Hepatocyte (in vitro differentiated cells): ENCODE results near the gene KNDC1. TPM values are rescaled to one million over a fixed set of nuclear protein-coding genes. Genes with fewer than 3 reads are reported as not detected.

Experiments
- DNase-seq: peaks from one replicate; pipeline ENCODE4 v3.0.0-alpha.2; 2016; ENCODE audit warnings: low spot score
- H2AFZ ChIP-seq: fragments of 200-600 bp; sonication (generic); 2 replicates; pipeline ENCODE4 v1.6.0; 2016; ENCODE audit warnings: antibody characterized with exemption, mild to moderate bottlenecking
- H3K27ac ChIP-seq: fragments of 200-600 bp; sonication (generic); 2 replicates; pipeline ENCODE4 v1.5.1; 2016; ENCODE audit warnings: mild to moderate bottlenecking
- H3K27me3 ChIP-seq: fragments of 200-600 bp; sonication (generic); 2 replicates; pipeline ENCODE4 v1.6.1; 2016
- H3K36me3 ChIP-seq: fragments of 200-600 bp; sonication (generic); replicated peaks from 2 replicates; pipeline ENCODE4 v1.5.1; 2016; ENCODE audit warnings: low read depth; ENCODE audit not compliant: insufficient read depth
- H3K4me1 ChIP-seq: fragments of 200-600 bp; sonication (generic); 2 replicates; pipeline ENCODE4 v1.5.1; 2016; ENCODE audit warnings: mild to moderate bottlenecking, moderate library complexity; ENCODE audit not compliant: insufficient read depth
- H3K4me2 ChIP-seq: fragments of 200-600 bp; sonication (generic); 2 replicates; pipeline ENCODE4 v1.6.0; 2016
- H3K4me3 ChIP-seq: fragments of 200-600 bp; sonication (generic); 2 replicates; pipeline ENCODE4 v1.5.1; 2016; ENCODE audit warnings: mild to moderate bottlenecking
- H3K79me2 ChIP-seq: fragments of 200-600 bp; sonication (generic); 2 replicates; pipeline ENCODE4 v1.6.0; 2017; ENCODE audit warnings: mild to moderate bottlenecking
- H3K9me2 ChIP-seq: fragments of 200-600 bp; sonication (generic); replicated peaks from 2 replicates; pipeline ENCODE4 v1.6.0; 2017; ENCODE audit warnings: mild to moderate bottlenecking; ENCODE audit not compliant: insufficient read depth
- H3K9me3 ChIP-seq: fragments of 200-600 bp; sonication (generic); 2 replicates; pipeline ENCODE4 v1.5.1; 2016; ENCODE audit warnings: low read depth, mild to moderate bottlenecking
- H4K20me1 ChIP-seq: fragments of 200-600 bp; sonication (generic); 2 replicates; pipeline ENCODE4 v1.6.0; 2016; ENCODE audit warnings: mild to moderate bottlenecking; ENCODE audit not compliant: insufficient read depth, poor library complexity, severe bottlenecking
- CTCF ChIP-seq: fragments of 200-600 bp; sonication (generic); IDR thresholded peaks from 2 replicates; pipeline ENCODE4 v1.5.1; 2016; ENCODE audit warnings: antibody characterized with exemption, mild to moderate bottlenecking; ENCODE audit not compliant: poor library complexity
- EZH2 ChIP-seq: fragments of 200-600 bp; sonication (generic); IDR thresholded peaks from 2 replicates; pipeline ENCODE4 v1.6.1; 2016; ENCODE audit warnings: antibody characterized with exemption, mild to moderate bottlenecking, borderline replicate concordance
- EZH2phosphoT487 ChIP-seq: fragments of 200-600 bp; sonication (generic); IDR thresholded peaks from one replicate; pipeline ENCODE4 v1.6.1; 2018; ENCODE audit warnings: antibody characterized with exemption, mild to moderate bottlenecking, low read depth, moderate library complexity; ENCODE audit not compliant: unreplicated experiment, severe bottlenecking
- WGBS: methylation state at CpG from one replicate; pipeline ENCODE4 v1.1.6; 2016; ENCODE audit warnings: low lambda C conversion rate; ENCODE audit errors: missing lambda C conversion rate; 5-methylcytosine and 5-hydroxymethylcytosine counted together
- polyA plus RNA-seq: library from polyadenylated mRNA; unstranded; fragments of >200 nt; fragmentation: Nextera tagmentation; extraction: Ambion mirVana; gene quantifications from 2 replicates; pipeline ENCODE4 v1.2.1, GENCODE V29; 2016
- total RNA-seq: library from RNA; depleted of rRNA; stranded (reverse); fragments of >200 nt; gene quantifications from 2 replicates; pipeline ENCODE4 v1.2.3, GENCODE V29; 2014

KNDC1 gene
- total and polyA plus RNA-seq, 2 experiments from 2014 or later, result 3.8 to 4.3 TPM

- Histone ChIP-seq H3K36me3 (no peaks in the 10 kb centered on the region), H3K4me2 (no peak overlapping the region), H3K79me2 (no peaks in the 10 kb centered on the region), H3K27ac (no peak overlapping the region), H4K20me1 (no peaks in the 10 kb centered on the region), H3K4me1 (no peaks in the 10 kb centered on the region), H3K9me2 (no peaks in the 10 kb centered on the region), H3K27me3 (peaks cover 28% of the 10 kb centered on the region), H3K9me3 (no peaks in the 10 kb centered on the region), H3K4me3 (no peak overlapping the region), H2AFZ (no peak overlapping the region)
- DNase-seq, result no peak
- no peak for TF ChIP-seq EZH2phosphoT487
- TF ChIP-seq CTCF, result no peak
- TF ChIP-seq EZH2, result no peak
- 75% methylated on average over 25 of the region's 25 CpGs for WGBS
These were observed 64.8 kb downstream of the KNDC1 start for GRCh38 chr10:133224756-133225372.

GRCh38 chr10:133225707-133226191 is 65.7 kb downstream of the KNDC1 start:
- 93% methylated on average over 23 of the region's 23 CpGs for WGBS
- Histone ChIP-seq H3K4me3 (no peak overlapping the region), H3K9me2 (no peaks in the 10 kb centered on the region), H3K79me2 (no peaks in the 10 kb centered on the region), H3K4me2 (no peak overlapping the region), H3K36me3 (no peaks in the 10 kb centered on the region), H3K4me1 (no peaks in the 10 kb centered on the region), H2AFZ (no peak overlapping the region), H3K27ac (no peak overlapping the region), H4K20me1 (no peaks in the 10 kb centered on the region), H3K9me3 (no peaks in the 10 kb centered on the region), H3K27me3 (peaks cover 32% of the 10 kb centered on the region)
- no peak for TF ChIP-seq EZH2
- no peak for TF ChIP-seq EZH2phosphoT487
- TF ChIP-seq CTCF, result no peak
- no peak for DNase-seq

GRCh38 chr10:133226251-133226808 is 66.3 kb downstream of the KNDC1 start:
- H3K9me2 ChIP-seq, result no peaks in the 10 kb centered on the region
- H2AFZ ChIP-seq, result no peak overlapping the region
- no peak overlapping the region for H3K27ac ChIP-seq
- H3K4me1 ChIP-seq, result no peaks in the 10 kb centered on the region
- TF ChIP-seq EZH2phosphoT487 (no peak), CTCF (no peak), EZH2 (no peak)
- no peaks in the 10 kb centered on the region for H3K9me3 ChIP-seq
- H3K4me3 ChIP-seq, result no peak overlapping the region
- no peak for DNase-seq
- H3K27me3 ChIP-seq, result peaks cover 35% of the 10 kb centered on the region
- WGBS, result 84% methylated on average over 30 of the region's 30 CpGs
- H3K79me2 ChIP-seq, result no peaks in the 10 kb centered on the region
- no peaks in the 10 kb centered on the region for H4K20me1 ChIP-seq
- H3K4me2 ChIP-seq, result no peak overlapping the region
- no peaks in the 10 kb centered on the region for H3K36me3 ChIP-seq
